RKO (cell line): ENCODE results near the gene TMEM120A.
"Not testable (repeated sequence)": the region's sequence is repeated elsewhere in the genome, so short reads cannot be mapped to it uniquely, and the experiment has no call there.

Experiments
- DNase-seq: peaks from one replicate; pipeline ENCODE4 v3.0.0-alpha.2; 2016; ENCODE audit warnings: low spot score

The TMEM120A gene

GRCh38 chr7:75994388-75995051 lies at the start of gene TMEM120A:
Gene TMEM120A, minus strand, starts transcription at chr7:75994595. Its CDS starts 25 bp downstream, at chr7:75994570.
- DNase-seq, result peak; percentile 93

- DNase-seq, result no peak
Measured at GRCh38 chr7:76040126-76040525, 45.7 kb upstream of the TMEM120A start.

- no peak for DNase-seq
Measured at GRCh38 chr7:76037310-76037709, 42.9 kb upstream of the TMEM120A start.

GRCh38 chr7:76031964-76032363 lies 37.6 kb upstream of the TMEM120A start:
- no peak for DNase-seq

- DNase-seq, result not testable (repeated sequence)
Measured at GRCh38 chr7:76029682-76030081, 35.3 kb upstream of the TMEM120A start.

GRCh38 chr7:76023002-76023401 lies 28.6 kb upstream of the TMEM120A start:
- no peak for DNase-seq

- no peak for DNase-seq
Measured at GRCh38 chr7:76022026-76022780, 27.8 kb upstream of the TMEM120A start.

- DNase-seq, result peak; percentile 47
Measured at GRCh38 chr7:76020031-76020714, 25.8 kb upstream of the TMEM120A start.

GRCh38 chr7:76018520-76018919 lies 24.1 kb upstream of the TMEM120A start:
- not testable (repeated sequence) for DNase-seq

GRCh38 chr7:76016191-76016947 lies 22.0 kb upstream of the TMEM120A start:
- no peak for DNase-seq

- DNase-seq, result no peak
Measured at GRCh38 chr7:76011442-76011861, 17.1 kb upstream of the TMEM120A start.

- DNase-seq, result no peak
Measured at GRCh38 chr7:76009672-76010600, 15.5 kb upstream of the TMEM120A start.

GRCh38 chr7:76008156-76008687 lies 13.8 kb upstream of the TMEM120A start:
- no peak for DNase-seq

- DNase-seq, result not testable (repeated sequence)
Measured at GRCh38 chr7:76005004-76005403, 10.6 kb upstream of the TMEM120A start.

- DNase-seq, result no peak
Measured at GRCh38 chr7:76003351-76003750, 9.0 kb upstream of the TMEM120A start.

GRCh38 chr7:76002822-76003221 lies 8.4 kb upstream of the TMEM120A start:
- DNase-seq, result no peak

GRCh38 chr7:76002139-76002538 lies 7.7 kb upstream of the TMEM120A start:
- no peak for DNase-seq

GRCh38 chr7:76000566-76000965 lies 6.2 kb upstream of the TMEM120A start:
- no peak for DNase-seq

GRCh38 chr7:75998038-75998437 lies 3.6 kb upstream of the TMEM120A start:
- DNase-seq, result no peak

- DNase-seq, result no peak
Measured at GRCh38 chr7:75996476-75996875, 2.1 kb upstream of the TMEM120A start.

- no peak for DNase-seq
Measured at GRCh38 chr7:75995996-75996395, 1.6 kb upstream of the TMEM120A start.
